ENCODE results near the gene IL16.
A peak's percentile ranks its signal among the peaks of the same experiment; 100 is the strongest.

IL16 gene

GRCh38 chr15:81254277-81254915 is 57.7 kb downstream of the IL16 start:
- DNase-seq (ENCODE audit: low read depth in 2 of 2, low spot score in 1 of 2), result no peak

DNA sequence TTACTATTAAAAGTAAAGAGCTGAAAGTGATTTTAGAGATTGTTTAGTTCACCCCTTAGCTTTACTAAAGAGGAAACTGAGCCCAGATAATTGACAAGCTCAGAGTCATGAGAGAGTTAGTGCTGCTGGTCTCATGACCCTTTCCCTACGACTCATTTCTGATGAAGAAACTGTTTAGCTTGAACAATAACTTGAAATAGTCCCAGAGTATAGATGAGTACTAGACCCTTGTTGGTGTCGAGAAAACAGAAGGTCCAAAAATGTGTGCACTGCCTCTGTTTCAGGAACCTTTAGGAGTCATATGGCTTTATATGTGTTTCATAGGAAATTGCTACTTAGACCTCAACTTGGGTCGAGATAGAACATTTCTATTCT is 58.2 kb downstream of the IL16 start:
- no peak for DNase-seq (ENCODE audit: low read depth in 2 of 2, low spot score in 1 of 2)

DNA sequence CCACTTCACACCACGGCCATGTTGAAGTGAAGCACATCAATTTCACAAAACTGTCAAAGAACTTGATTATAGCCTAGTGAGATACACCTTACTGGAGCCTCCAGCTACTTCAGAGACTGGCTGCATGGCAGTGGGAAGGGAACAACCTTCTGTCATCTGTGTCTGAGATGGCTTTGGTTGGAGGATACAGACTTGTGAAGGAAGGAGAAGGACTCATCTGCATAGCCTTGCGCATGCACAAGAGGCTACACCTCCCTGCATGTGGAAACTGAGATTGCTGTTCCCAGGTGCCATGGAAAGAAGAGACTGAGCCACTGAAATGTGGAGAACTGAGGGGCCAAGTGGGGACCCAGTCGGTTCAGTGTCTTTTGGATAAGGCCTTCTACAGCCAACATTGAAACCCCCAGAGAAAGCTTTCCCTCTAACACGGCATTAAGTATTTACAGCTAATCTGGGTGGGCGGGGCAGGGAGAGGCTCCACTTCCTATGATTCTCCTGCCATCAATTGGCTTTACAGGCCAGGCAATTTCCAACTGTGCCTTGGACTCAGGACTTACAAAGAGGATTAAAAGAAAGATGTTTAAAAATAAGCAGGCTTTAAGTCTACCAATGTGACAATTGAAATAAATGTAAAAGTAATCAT is 58.8 kb downstream of the IL16 start:
- DNase-seq (ENCODE audit: low read depth in 2 of 2, low spot score in 1 of 2), result no peak

- no peak for DNase-seq (ENCODE audit: low read depth in 2 of 2, low spot score in 1 of 2)
These were observed 59.3 kb downstream of the IL16 start for GRCh38 chr15:81255958-81256320.

GRCh38 chr15:81256916-81257315 is 60.2 kb downstream of the IL16 start:
- no peak for DNase-seq (ENCODE audit: low read depth in 2 of 2, low spot score in 1 of 2)

GRCh38 chr15:81257435-81257834 is 60.8 kb downstream of the IL16 start:
- no peak for DNase-seq (ENCODE audit: low read depth in 2 of 2, low spot score in 1 of 2)

DNA sequence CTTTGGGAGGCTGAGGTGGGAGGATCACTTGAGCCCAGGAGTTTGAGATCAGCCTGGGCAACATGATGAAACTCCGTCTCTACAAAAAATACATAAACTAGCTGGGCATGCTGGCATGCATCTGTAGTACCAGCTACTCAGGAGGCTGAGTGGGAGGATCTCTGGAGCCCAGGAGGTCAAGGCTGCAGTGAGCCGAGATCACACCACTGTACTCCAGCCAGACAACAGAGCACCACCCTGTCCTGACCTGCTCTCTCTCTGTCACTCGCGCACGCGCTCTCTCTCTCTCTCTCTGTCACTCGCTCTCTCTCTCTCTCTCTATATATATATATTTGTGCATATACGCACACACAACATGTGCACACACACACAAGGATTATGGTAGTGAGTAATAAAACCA is 61.8 kb downstream of the IL16 start:
- DNase-seq (ENCODE audit: low read depth in 2 of 2, low spot score in 1 of 2), result no peak

- DNase-seq (ENCODE audit: low read depth in 2 of 2, low spot score in 1 of 2), result no peak
These were observed 63.1 kb downstream of the IL16 start for GRCh38 chr15:81259760-81260298.

DNA sequence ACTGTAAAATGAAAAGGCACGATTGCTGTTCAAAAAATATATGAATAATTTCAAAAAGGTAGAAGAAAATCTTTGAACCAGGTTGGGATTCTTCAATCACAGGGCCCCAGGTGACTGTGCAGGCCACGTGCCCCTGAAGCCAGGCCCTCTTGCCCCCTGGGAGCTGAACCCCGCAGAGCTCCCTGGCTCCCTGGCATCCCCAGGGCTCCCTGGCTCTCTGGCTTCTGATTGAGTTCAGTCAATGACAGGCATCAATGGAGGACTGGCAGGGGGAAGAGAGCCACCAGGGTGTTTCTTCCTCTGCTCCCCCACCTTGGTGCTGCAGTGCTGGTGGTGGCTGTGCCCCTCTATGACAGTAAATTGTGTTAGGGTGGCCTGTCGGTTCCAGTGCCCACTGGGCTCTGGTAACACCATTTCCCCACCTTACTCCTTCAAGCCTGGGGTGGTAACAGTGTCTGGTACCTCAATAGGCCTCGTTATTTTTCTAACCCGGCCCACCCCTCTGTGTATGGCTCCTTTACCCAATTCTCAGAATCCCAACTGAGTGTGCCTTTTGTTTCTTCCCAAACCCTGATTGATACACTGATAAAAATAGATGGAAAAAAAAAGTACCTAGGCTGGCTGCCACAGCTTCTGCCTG is 64.6 kb downstream of the IL16 start:
- DNase-seq (ENCODE audit: low read depth in 2 of 2, low spot score in 1 of 2), result no peak

DNA sequence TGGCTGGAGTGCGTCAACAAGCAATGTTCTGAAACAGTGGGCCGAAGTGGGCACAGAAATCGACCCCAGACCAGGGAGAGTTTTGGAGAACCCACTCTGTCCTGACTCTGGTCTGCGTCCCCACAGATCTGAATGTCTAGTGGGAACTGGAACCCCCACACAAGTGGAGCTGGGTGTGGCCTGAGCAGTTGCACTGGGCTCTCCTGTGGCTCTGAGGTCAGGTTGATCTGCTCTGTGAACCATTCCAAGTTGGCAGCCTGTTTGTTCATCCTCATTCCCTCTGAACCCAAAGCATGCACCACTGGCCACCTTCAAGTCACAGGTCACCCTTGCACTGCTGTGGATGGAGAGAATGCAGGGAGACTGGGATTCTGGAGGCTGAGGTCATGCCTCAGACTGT is 66.8 kb downstream of the IL16 start:
- DNase-seq (ENCODE audit: low read depth in 2 of 2, low spot score in 1 of 2), result no peak

- no peak for DNase-seq (ENCODE audit: low read depth in 2 of 2, low spot score in 1 of 2)
These were observed 67.6 kb downstream of the IL16 start for GRCh38 chr15:81264072-81264857.

DNA sequence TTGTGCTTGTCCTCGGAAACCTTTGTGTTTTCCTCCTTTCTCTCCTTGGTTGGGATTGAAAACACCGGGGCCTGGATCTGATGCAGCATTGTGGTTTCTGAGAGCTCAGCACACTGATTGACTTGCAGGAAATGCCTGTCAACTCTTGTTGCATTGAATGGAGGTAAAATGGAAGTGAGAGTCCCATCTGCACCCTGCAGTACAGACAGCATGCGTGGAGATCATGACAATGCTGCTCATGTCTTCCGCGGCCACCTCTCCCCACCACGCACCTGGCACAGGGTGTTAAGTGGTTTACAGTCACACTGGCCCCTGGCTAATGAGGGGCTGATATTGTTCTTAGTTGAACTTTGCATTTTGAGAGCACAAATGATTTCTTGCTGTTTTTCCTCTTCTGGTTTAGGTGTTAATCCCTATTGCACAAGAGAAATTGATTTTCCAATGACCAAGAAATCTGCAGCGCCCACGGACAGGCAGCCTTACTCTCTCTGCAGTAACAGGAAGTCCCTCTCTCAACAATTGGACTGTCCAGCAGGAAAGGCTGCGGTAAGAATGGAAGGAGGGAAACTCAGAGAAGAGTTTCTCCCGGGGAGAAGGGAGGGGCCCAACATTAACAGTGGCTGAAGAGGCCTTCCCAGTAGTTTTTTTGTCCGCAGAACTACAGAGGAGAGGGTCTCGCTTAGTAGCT is 68.7 kb downstream of the IL16 start:
- DNase-seq (ENCODE audit: low read depth in 2 of 2, low spot score in 1 of 2), result no peak

DNA sequence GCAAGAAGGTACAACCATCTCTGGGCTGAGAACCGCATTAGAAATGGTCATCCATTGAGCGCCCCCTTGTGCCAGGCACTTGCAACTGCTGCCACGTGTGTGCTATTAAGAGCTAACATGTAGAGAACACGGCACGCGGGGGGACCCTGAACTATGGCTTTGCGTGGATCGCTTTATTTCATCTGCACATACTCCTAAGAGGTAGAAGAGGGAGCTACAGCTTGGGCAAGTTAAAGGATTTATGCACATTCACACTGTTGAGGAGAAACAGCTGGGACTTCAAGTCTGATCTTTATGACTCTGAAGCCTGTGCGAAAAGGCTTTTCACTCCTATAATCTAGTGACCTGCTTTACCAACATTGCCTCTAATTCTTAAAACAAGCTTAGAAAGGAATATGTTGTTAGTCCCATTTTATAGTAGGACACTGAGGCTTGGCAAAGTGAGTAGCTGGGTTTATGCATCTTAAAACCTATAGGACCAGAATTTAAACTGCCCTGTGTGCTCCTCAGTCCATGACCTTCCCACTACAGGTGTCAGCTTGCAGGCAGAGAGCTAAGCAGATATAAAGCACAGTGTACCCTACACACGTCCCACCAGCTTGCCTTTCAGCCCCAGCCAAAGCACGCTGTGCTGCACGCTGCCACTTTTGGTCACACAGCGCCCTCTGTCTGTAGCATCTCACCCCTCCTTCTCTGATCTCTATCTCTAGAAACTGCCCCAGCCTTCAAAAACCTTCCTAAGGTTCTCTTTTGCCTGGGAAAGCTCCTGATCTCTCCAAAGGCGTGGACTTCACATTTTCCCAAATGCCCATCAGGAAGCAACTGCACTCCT is 69.5 kb downstream of the IL16 start:
- DNase-seq (ENCODE audit: low read depth in 2 of 2, low spot score in 1 of 2), result peak; percentile 66 to 67

DNA sequence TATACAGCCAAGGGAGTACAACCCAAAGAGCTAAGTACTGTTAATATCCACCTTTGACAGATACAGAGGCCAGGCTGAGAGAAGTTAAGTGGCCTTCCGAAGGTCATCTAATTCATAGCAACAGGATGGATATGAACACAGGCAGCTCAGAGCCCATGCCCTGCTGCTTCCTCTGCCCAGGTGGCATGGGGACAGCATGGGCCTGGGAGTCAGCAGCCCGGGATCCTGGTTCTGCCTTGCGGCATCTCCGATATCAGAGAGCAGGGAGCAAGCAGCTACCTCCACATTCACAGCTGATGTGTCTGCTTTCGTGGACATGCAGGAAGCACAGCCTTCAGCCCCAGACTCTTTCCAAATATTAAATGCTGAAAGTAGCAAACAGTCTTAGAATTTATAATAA is 71.7 kb downstream of the IL16 start:
- DNase-seq (ENCODE audit: low read depth in 2 of 2, low spot score in 1 of 2), result no peak

DNA sequence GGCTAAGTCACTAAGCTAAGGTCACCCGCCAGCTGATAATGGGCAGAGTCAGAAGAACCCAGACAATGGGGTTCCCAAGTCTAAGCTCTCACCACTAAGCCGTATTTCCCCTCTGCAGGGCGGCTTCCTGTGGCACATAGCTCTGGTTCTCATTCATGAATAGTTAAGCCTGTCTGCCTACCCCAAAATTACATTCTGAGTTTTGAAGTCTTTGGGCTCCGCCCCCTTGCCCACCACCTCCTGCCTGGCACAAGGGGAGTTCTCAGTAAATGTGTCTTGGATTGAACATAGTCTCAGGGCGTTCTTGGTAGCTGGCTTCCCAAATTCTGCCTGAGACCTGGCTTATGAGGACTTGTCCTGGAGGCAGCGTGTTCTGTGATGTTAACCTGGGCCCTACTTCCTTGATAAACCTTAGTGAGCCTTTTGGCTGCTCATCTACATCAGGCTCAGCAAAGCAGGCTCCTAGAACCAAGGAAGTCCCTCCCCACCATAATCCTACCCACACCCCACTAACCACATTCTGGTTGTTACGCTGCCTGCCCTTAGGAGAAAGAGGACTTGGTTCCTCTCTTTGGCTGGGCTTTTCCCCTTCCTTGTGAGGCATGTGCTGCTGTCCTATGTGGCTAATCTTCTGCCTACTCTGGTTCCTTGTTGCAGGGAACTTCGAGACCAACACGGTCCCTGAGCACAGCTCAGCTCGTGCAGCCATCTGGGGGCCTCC is 72.4 kb downstream of the IL16 start:
- no peak for DNase-seq (ENCODE audit: low read depth in 2 of 2, low spot score in 1 of 2)

- DNase-seq (ENCODE audit: low read depth in 2 of 2, low spot score in 1 of 2), result no peak
These were observed 73.5 kb downstream of the IL16 start for GRCh38 chr15:81270188-81270587.

- DNase-seq (ENCODE audit: low read depth in 2 of 2, low spot score in 1 of 2), result no peak
These were observed 74.3 kb downstream of the IL16 start for GRCh38 chr15:81270781-81271491.

DNA sequence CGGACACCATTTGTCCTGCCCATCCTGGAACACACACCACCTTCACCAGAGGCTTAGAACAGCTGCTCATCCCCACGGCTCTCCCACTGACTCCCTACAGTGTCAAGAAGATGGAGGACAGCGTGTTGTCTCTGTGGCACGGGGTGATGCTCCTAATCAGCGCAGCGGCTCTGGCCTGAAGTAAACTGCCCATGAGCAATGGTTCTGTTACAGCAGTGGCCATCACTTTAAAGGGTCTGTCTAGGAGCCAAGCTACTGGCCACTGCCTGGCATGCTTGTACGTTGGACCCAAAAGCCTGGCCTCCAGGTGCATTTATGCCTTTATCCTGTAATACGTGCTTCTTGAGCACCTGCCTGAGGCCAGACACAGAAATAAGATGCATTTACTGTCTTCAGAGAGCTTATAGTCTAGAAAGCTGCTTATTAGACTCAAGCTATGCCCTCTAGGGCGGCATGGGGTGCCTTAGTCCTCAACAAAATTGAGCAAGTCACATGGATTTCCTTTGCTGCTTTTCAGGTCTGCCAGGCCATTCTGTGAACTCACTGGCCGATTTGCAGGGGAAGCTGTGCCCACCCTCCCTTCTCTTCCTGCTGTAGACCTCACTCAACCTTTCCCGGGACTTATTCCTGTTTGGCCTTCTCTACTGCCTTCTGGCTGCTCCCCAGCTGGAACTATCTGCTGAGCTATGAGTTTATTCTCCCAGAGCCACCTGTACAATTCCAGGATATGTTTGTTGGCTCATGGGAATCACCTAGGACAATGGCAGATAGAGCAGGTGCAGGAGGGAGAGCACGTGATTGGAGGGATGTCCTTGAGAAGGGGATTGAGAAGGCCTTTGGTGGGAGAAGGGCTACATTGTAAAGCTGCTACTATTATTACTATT is 75.3 kb downstream of the IL16 start:
- no peak for DNase-seq (ENCODE audit: low read depth in 2 of 2, low spot score in 1 of 2)

Measured in stimulated activated CD8-positive, alpha-beta memory T cell treated with anti-CD3 and anti-CD28 coated beads, Interleukin-4, amount 100 ng/mL, for 1 hour (primary cell).